ENCODE measurements around the gene NADSYN1.

Gene NADSYN1

GRCh38 chr11:71490044-71490730 lies 37.2 kb downstream of the NADSYN1 start:
- H3K79me2 ChIP-seq = no peaks in the 10 kb centered on the region
- no peak for TF ChIP-seq CTCF (IDR thresholded peaks at IDR 0.05)
- H3K4me2 ChIP-seq (ENCODE audit: low read length) = no peak overlapping the region
- H3K36me3 ChIP-seq (ENCODE audit: control insufficient read depth, insufficient read depth, low read length) = no peaks in the 10 kb centered on the region
- no peak overlapping the region for H3K9ac ChIP-seq
- H3K27me3 ChIP-seq (ENCODE audit: control insufficient read depth, insufficient read depth, low read length) = no peaks in the 10 kb centered on the region
- no peaks in the 10 kb centered on the region for H3K4me1 ChIP-seq
- H2AFZ ChIP-seq = no peak overlapping the region
- no peaks in the 10 kb centered on the region for H3K9me3 ChIP-seq (ENCODE audit: control insufficient read depth, low read length)
- H3K27ac ChIP-seq = no peak overlapping the region
- no peak overlapping the region for H3K4me3 ChIP-seq (ENCODE audit: low read depth, low read length)

- no peaks in the 10 kb centered on the region for H3K79me2 ChIP-seq
- no peak overlapping the region for H3K4me2 ChIP-seq (ENCODE audit: low read length)
- no peaks in the 10 kb centered on the region for H3K27me3 ChIP-seq (ENCODE audit: control insufficient read depth, insufficient read depth, low read length)
- no peaks in the 10 kb centered on the region for H3K36me3 ChIP-seq (ENCODE audit: control insufficient read depth, insufficient read depth, low read length)
- no peak overlapping the region for H3K27ac ChIP-seq
- H3K9me3 ChIP-seq (ENCODE audit: control insufficient read depth, low read length) = no peaks in the 10 kb centered on the region
- H3K9ac ChIP-seq = no peak overlapping the region
- no peak overlapping the region for H3K4me3 ChIP-seq (ENCODE audit: low read depth, low read length)
- H3K4me1 ChIP-seq = no peaks in the 10 kb centered on the region
- TF ChIP-seq CTCF (IDR thresholded peaks at IDR 0.05) = no peak
- H2AFZ ChIP-seq = no peak overlapping the region
Observed at GRCh38 chr11:71490731-71491390, 37.9 kb downstream of the NADSYN1 start.

- Histone ChIP-seq H3K79me2 (no peaks in the 10 kb centered on the region), H3K36me3 (ENCODE audit: control insufficient read depth, insufficient read depth, low read length) (no peaks in the 10 kb centered on the region), H3K4me2 (ENCODE audit: low read length) (no peak overlapping the region), H3K27ac (no peak overlapping the region), H3K4me1 (no peaks in the 10 kb centered on the region), H3K27me3 (ENCODE audit: control insufficient read depth, insufficient read depth, low read length) (no peaks in the 10 kb centered on the region), H3K9ac (no peak overlapping the region), H3K9me3 (ENCODE audit: control insufficient read depth, low read length) (no peaks in the 10 kb centered on the region), H2AFZ (no peak overlapping the region), H3K4me3 (ENCODE audit: low read depth, low read length) (no peak overlapping the region)
- no peak for TF ChIP-seq CTCF (IDR thresholded peaks at IDR 0.05)
Observed at GRCh38 chr11:71491531-71491930, 38.5 kb downstream of the NADSYN1 start.

GRCh38 chr11:71491940-71492339 lies 38.9 kb downstream of the NADSYN1 start:
- H2AFZ ChIP-seq = no peak overlapping the region

More at GRCh38 chr11:71491940-71492339, 38.9 kb downstream of the NADSYN1 start:
- H3K27me3 ChIP-seq (ENCODE audit: control insufficient read depth, insufficient read depth, low read length) = no peaks in the 10 kb centered on the region
- no peak overlapping the region for H3K9ac ChIP-seq
- H3K79me2 ChIP-seq = no peaks in the 10 kb centered on the region
- no peaks in the 10 kb centered on the region for H3K4me1 ChIP-seq
- no peaks in the 10 kb centered on the region for H3K36me3 ChIP-seq (ENCODE audit: control insufficient read depth, insufficient read depth, low read length)
- H3K27ac ChIP-seq = no peak overlapping the region
- H3K4me2 ChIP-seq (ENCODE audit: low read length) = no peak overlapping the region
- no peak for TF ChIP-seq CTCF (IDR thresholded peaks at IDR 0.05)
- H3K4me3 ChIP-seq (ENCODE audit: low read depth, low read length) = no peak overlapping the region
- no peaks in the 10 kb centered on the region for H3K9me3 ChIP-seq (ENCODE audit: control insufficient read depth, low read length)
